ENCODE measurements around the gene PWWP3B.
"Not testable (repeated sequence)": the region's sequence is repeated elsewhere in the genome, so short reads cannot be mapped to it uniquely, and the experiment has no call there.

PWWP3B gene

GRCh38 chrX:106168107-106168506 lies at the start of gene PWWP3B:
PWWP3B (plus strand) TSS chrX:106168305; CDS start chrX:106205433, 37,128 bp downstream.
- DNase-seq (ENCODE audit: low spot score) = peak; percentile 53

GRCh38 chrX:106139048-106139447 lies 29.1 kb upstream of the PWWP3B start:
- DNase-seq (ENCODE audit: low spot score) = no peak

- DNase-seq (ENCODE audit: low spot score) = no peak
Observed at GRCh38 chrX:106144755-106145639, 23.1 kb upstream of the PWWP3B start.

GRCh38 chrX:106150701-106151100 lies 17.4 kb upstream of the PWWP3B start:
- no peak for DNase-seq (ENCODE audit: low spot score)

- DNase-seq (ENCODE audit: low spot score) = no peak
Observed at GRCh38 chrX:106159861-106160282, 8.2 kb upstream of the PWWP3B start.

- DNase-seq (ENCODE audit: low spot score) = no peak
Observed at GRCh38 chrX:106170318-106170717, 2.2 kb downstream of the PWWP3B start.

- no peak for DNase-seq (ENCODE audit: low spot score)
Observed at GRCh38 chrX:106171293-106171820, 3.3 kb downstream of the PWWP3B start.

GRCh38 chrX:106177106-106177981 lies 9.2 kb downstream of the PWWP3B start:
- peak; percentile 72 for DNase-seq (ENCODE audit: low spot score)

GRCh38 chrX:106177982-106178321 lies 9.8 kb downstream of the PWWP3B start:
- no peak for DNase-seq (ENCODE audit: low spot score)

GRCh38 chrX:106178826-106179225 lies 10.7 kb downstream of the PWWP3B start:
- DNase-seq (ENCODE audit: low spot score) = no peak

- not testable (repeated sequence) for DNase-seq (ENCODE audit: low spot score)
Observed at GRCh38 chrX:106183685-106184084, 15.6 kb downstream of the PWWP3B start.

GRCh38 chrX:106201502-106202178 lies 33.5 kb downstream of the PWWP3B start:
- peak; percentile 55 for DNase-seq (ENCODE audit: low spot score)

- DNase-seq (ENCODE audit: low spot score) = no peak
Observed at GRCh38 chrX:106203315-106203714, 35.2 kb downstream of the PWWP3B start.

- DNase-seq (ENCODE audit: low spot score) = no peak
Observed at GRCh38 chrX:106208154-106208553, 40.0 kb downstream of the PWWP3B start.
